Transverse colon (tissue), 4 donors: ENCODE measurements around the gene ENDOG. TPM values are rescaled to one million over a fixed set of nuclear protein-coding genes. Genes with fewer than 3 reads are reported as not detected.

ENCODE experiments used
- DNase-seq: peaks from one replicate; pipeline ENCODE4 v3.0.0-alpha.2; 2019
- H3K27ac ChIP-seq, 4 donors: fragments of 200-600 bp; sonication (generic); 2 replicates each; pipeline ENCODE4 v1.5.1; 2016 to 2018; ENCODE audit warnings: inconsistent platforms in 4 of 4
- H3K27me3 ChIP-seq: fragments of 200-600 bp; sonication (generic); 2 replicates; pipeline ENCODE4 v1.5.1; 2017; ENCODE audit warnings: inconsistent platforms
- H3K36me3 ChIP-seq, 4 donors: fragments of 200-600 bp; sonication (generic); 2 replicates each; pipeline ENCODE4 v1.5.1; 2017 to 2019; ENCODE audit warnings: inconsistent platforms in 4 of 4
- H3K4me1 ChIP-seq, 4 donors: fragments of 200-600 bp; sonication (generic); 2 replicates each; pipeline ENCODE4 v1.5.1; 2017 to 2020; ENCODE audit warnings: inconsistent platforms in 4 of 4
- H3K4me3 ChIP-seq, 4 donors: fragments of 200-600 bp; sonication (generic); 1 replicate in 1 of 4; 2 replicates in 3 of 4; pipeline versions ENCODE4 v1.5.1 to v1.6.1; 2017 to 2019; ENCODE audit warnings: inconsistent platforms in 4 of 4
- H3K9me3 ChIP-seq, 2 donors: fragments of 200-600 bp; sonication (generic); 2 replicates each; pipeline ENCODE4 v1.5.1; 2017 to 2019; ENCODE audit warnings: inconsistent platforms in 2 of 2
- CTCF ChIP-seq, 5 experiments: fragments of 200-600 bp in 3 of 5; fragments of 450-650 bp in 2 of 5; sonication (generic) in 3 of 5; IDR thresholded peaks; 1 replicate in 2 of 5; 2 replicates in 3 of 5; pipeline ENCODE4 v1.5.1; 2016 to 2017; ENCODE audit warnings: antibody characterized with exemption in 5 of 5, inconsistent platforms in 3 of 5, mild to moderate bottlenecking in 2 of 5, moderate library complexity in 1 of 5
- EP300 ChIP-seq: sonication (generic); formaldehyde crosslinking; IDR thresholded peaks from one replicate; pipeline ENCODE4 v1.6.1; 2017; ENCODE audit warnings: antibody characterized with exemption, low read depth
- POLR2A ChIP-seq: fragments of 450-650 bp; IDR thresholded peaks from one replicate; pipeline ENCODE4 v1.6.1; 2016; ENCODE audit warnings: antibody characterized with exemption, mild to moderate bottlenecking, moderate library complexity
- POLR2AphosphoS5 ChIP-seq, 3 donors: sonication (generic); formaldehyde crosslinking; IDR thresholded peaks; one replicate each; pipeline ENCODE4 v1.6.1; 2016; ENCODE audit warnings: antibody characterized with exemption in 3 of 3
- WGBS, 2 donors: methylation state at CpG; one replicate each; pipeline ENCODE4 v1.1.5; 2018; ENCODE audit warnings: low coverage in 1 of 2; 5-methylcytosine and 5-hydroxymethylcytosine counted together
- in situ Hi-C, 4 donors: fragments of 200-750 bp; cut with MboI; loops; one replicate each; pipeline versions ENCODE4 v1.15.0 to v1.15.1; 2017; ENCODE audit warnings: low sequenced_read_pairs in 3 of 4, low pct_ligation_motif_present in 1 of 4, low pct_unique_long_range_greater_than_20kb in 1 of 4
- intact Hi-C: fragments of 100-400 bp; cut with DNase I; formaldehyde crosslinking; loops from one replicate; pipeline ENCODE4 v1.15.1; 2023; ENCODE audit warnings: low total_unique reads
- total RNA-seq, 4 donors: library from RNA; depleted of rRNA; stranded (reverse); fragments of >200 nt; gene quantifications; one replicate each; pipeline ENCODE4 v1.1.0, GENCODE V29; 2016

Gene ENDOG
- total RNA-seq, 4 donors from 2014 or later: 29.7 to 83.0 (median 52.8) TPM

GRCh38 chr9:128820665-128821583 is 2.6 kb downstream of the ENDOG start:
- in situ Hi-C loops: no loop called here
- DNase-seq: no peak
- H3K4me3 ChIP-seq: no peak overlapping the region
- no peaks in the 10 kb centered on the region for H3K9me3 ChIP-seq
- intact Hi-C loops: no loop called here
- 85% methylated on average over 24 of the region's 24 CpGs; no CpG with 5 or more reads in 1 of the 2 donors for WGBS, 2 donors
- H3K36me3 ChIP-seq: no peaks in the 10 kb centered on the region
- H3K27ac ChIP-seq: no peak overlapping the region
- peaks cover 10 to 18% (median 16%) of the 10 kb centered on the region in 4 donors for H3K4me1 ChIP-seq
- TF ChIP-seq EP300 (no peak), POLR2AphosphoS5 (IDR thresholded peaks at IDR 0.05) (no peak), POLR2A (no peak)
- H3K27me3 ChIP-seq: no peaks in the 10 kb centered on the region

- TF ChIP-seq CTCF (IDR thresholded peaks at IDR 0.05) (no peak), POLR2AphosphoS5 (IDR thresholded peaks at IDR 0.05) (no peak), EP300 (no peak), POLR2A (no peak)
- Histone ChIP-seq H3K4me1 (peaks cover 10 to 18% (median 16%) of the 10 kb centered on the region in 4 donors), H3K9me3 (no peaks in the 10 kb centered on the region), H3K27ac (no peak overlapping the region), H3K36me3 (no peaks in the 10 kb centered on the region), H3K4me3 (no peak overlapping the region), H3K27me3 (no peaks in the 10 kb centered on the region)
- no peak for DNase-seq
- intact Hi-C loops (no loop called here), in situ Hi-C loops (no loop called here)
- 86 to 88% methylated on average over 1 to 15 of the region's 16 CpGs for WGBS, 2 donors
These were observed 3.5 kb downstream of the ENDOG start for GRCh38 chr9:128821584-128822406.

- no peaks in the 10 kb centered on the region for H3K36me3 ChIP-seq
- 87% methylated on average over 18 of the region's 22 CpGs; no CpG with 5 or more reads in 1 of the 2 donors for WGBS, 2 donors
- no peak overlapping the region for H3K27ac ChIP-seq
- intact Hi-C loops (no loop called here), in situ Hi-C loops (no loop called here)
- DNase-seq: no peak
- H3K4me3 ChIP-seq: no peak overlapping the region
- H3K9me3 ChIP-seq: no peaks in the 10 kb centered on the region
- peaks cover 10 to 18% (median 16%) of the 10 kb centered on the region in 4 donors for H3K4me1 ChIP-seq
- no peaks in the 10 kb centered on the region for H3K27me3 ChIP-seq
- TF ChIP-seq POLR2AphosphoS5 (IDR thresholded peaks at IDR 0.05) (no peak), POLR2A (no peak), CTCF (IDR thresholded peaks at IDR 0.05) (no peak), EP300 (no peak)
These were observed 4.2 kb downstream of the ENDOG start for GRCh38 chr9:128822407-128823042.

GRCh38 chr9:128823362-128823902 is 5.1 kb downstream of the ENDOG start:
- no peaks in the 10 kb centered on the region for H3K27me3 ChIP-seq
- H3K4me1 ChIP-seq: peaks cover 10 to 20% (median 18%) of the 10 kb centered on the region in 4 donors
- no peak overlapping the region for H3K27ac ChIP-seq
- in situ Hi-C loops: no loop called here
- intact Hi-C loops: no loop called here
- no peak for DNase-seq
- WGBS, 2 donors: 93% methylated on average over 16 of the region's 19 CpGs; no CpG with 5 or more reads in 1 of the 2 donors
- H3K36me3 ChIP-seq: no peaks in the 10 kb centered on the region
- TF ChIP-seq POLR2A: no peak
- TF ChIP-seq POLR2AphosphoS5 (IDR thresholded peaks at IDR 0.05): no peak
- no peak for TF ChIP-seq CTCF (IDR thresholded peaks at IDR 0.05)
- TF ChIP-seq EP300: no peak
- no peaks in the 10 kb centered on the region for H3K9me3 ChIP-seq
- H3K4me3 ChIP-seq: no peak overlapping the region
